HG03442 (cell line): ENCODE results near the gene CCNJL.

Experiments used
- ATAC-seq: cut with Tn5 transposase; IDR thresholded peaks from one replicate; pipeline ENCODE4 v1.9.1; 2021; ENCODE audit warnings: mild to moderate bottlenecking, moderate library complexity; ENCODE audit not compliant: unreplicated experiment

The CCNJL gene

DNA sequence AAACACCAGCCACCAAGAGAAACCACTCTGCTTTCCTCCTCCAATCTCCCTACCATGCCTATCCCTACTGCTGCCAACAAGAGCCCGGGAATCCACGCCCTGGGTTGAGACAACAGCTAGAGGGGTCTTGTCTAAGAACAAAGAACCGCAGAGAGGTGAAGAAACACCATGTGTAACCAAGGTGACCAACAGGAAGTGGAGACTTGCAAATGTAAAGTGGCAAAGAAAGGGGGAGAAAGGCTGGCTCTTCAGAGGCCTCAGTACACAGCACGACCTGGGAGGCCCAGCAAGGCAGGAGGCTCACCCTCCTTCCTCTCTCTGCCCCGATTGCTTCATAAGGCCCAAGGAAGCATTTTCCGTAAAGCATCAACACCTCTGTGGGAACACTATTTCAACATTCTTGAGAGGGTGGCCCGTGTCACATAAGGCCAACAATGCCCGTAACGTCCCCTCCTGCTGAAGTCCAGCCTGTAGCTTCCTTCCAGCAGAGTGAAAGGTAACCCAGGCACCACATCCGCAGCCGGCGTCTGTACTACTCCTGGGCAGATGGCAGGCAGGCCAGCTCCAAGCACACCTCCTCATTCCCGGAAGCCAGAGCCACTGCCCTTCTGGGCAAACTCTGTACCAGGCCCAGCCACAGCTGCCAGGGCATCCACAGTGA lies 18.3 kb downstream of the CCNJL start:
- no peak for ATAC-seq

DNA sequence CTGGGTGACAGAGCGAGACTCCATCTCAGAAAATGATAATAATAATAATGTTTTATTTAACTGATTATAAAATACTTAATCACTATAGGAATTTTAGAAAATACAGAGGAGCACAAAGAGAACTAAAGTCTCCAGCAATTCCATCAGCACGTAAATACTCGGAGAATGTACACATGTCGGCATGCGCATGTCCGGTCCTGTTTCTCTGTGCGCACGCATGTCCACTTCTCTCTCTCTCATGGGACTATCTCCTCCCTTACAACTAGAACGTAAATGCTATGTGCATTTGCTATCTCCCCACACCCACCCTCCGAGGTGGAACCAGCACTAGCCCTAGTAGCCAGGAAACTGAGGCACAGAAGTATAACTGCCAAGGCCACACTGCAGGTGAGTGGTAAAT lies 19.0 kb downstream of the CCNJL start:
- ATAC-seq: no peak

DNA sequence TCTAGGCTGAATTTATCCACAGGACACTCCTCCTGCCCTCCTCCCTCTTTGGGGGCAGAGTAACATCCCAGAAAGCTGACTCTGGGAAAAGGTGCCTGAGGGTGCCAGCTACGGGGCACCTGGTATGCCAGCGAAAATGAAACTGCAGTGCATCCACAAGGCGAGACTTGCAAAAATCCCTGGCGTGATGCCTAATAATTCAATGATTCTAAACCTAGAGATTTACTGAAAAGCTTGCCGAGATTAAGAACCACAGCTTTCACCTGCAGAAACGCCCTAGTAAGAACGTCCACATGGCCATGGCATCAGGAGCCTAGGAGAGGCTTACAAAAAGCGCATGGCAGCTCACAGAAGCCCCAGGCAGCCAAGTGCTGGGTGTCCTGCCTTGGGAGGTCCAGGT lies 20.9 kb downstream of the CCNJL start:
- ATAC-seq: no peak

DNA sequence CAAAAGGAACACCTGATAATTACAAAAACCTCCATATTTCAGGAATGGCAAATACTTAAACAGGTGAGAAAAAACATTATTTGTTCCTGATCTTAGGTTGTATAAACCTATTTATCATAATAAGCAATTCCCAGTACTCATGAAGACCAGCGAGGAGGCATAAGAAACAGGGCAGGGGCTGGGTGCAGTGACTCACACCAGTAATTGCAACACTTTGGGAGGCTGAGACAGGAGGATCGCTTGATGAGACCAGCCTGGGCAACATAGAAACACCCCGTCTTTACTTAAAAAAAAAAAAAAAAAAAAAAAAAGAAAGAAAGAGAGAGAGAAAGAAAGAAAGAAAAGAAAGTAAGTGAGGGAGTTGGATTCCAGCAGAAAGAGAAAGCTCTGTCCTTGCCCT lies 21.6 kb downstream of the CCNJL start:
- no peak for ATAC-seq

DNA sequence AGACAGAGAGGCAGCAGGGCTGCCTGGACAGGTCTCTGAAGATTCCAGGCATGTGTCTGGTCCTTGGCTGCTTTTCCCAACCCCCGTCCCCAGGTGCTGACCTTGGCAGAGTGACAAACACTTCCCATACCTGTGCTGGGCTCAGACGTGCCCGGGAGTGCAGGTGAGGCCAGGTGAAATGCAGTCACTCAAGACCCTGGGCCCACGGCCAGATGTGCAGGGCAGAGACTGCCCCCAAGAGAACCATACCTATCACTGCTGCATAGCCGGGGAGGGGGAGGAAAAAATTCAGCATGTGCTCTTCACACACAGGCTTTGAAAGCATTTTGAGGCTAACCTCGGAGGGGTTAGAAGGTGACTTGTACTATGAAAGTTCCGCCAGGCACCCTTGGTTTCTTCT lies 22.6 kb downstream of the CCNJL start:
- no peak for ATAC-seq

DNA sequence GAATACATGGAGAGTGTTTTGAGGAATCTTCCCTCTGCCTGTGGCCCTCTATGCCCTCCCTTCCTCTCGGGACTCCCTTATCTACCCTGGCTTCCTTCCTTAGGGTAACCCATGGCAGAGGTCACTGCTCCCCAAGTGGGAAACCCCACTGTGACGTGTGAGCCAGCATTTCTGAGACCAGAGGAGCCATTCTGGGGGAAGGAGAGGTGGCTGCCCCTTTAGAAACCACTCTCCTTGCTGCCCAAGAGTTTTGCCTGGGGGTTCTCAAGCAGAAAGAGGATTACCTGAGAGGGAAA lies 23.1 kb downstream of the CCNJL start:
- no peak for ATAC-seq

DNA sequence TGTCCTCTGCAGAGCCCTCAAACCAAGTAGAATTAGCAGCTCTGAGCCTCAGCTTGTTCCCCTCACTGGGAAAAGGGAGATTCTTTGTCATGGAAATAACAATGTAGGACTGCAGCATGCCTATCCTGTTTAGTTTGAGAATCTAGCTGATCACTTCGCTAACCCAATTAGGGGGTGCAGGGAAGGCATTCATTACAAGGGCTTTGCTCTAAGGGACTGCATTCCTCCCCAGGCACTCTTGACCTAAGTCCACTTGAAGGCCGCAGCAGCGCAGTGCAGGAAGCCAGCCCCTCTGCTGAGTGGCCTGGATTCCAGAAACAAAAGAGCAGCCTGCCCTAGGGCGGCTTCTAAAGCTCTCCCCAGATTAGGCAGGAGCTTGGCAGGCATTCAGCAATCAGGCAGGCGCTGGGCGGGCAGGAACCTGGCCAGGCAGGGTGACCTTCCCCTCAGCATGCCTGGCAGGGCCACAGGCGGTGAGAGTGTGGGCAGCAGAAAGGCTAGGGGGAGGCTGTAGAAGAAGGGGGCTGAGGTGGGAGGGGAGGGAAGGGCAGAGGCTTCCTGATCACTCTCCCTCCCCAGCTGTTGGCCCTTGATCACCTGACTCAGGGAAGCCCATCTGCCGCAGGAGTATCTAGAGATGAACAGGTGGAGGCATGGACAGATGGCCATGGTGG lies 24.8 kb downstream of the CCNJL start:
- no peak for ATAC-seq

DNA sequence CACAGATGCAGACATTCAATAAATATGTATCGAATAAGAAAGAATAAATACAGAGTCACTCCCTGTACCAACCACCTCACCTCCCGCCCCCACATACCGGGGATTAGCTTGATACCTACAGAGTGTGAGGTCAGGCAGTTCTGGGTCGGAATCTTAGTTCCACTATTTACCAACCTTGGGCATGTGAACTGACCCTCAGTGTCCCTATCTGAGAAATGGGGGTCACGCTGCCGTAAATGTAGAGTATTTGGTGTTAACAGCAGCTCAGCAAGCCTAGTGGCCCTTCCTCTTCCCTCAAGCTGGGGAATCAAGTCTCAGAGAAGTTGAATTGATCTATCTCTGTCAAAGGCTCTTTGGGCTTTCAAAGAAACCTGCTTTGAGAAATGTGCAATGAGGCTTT lies 25.4 kb downstream of the CCNJL start:
- ATAC-seq: no peak

DNA sequence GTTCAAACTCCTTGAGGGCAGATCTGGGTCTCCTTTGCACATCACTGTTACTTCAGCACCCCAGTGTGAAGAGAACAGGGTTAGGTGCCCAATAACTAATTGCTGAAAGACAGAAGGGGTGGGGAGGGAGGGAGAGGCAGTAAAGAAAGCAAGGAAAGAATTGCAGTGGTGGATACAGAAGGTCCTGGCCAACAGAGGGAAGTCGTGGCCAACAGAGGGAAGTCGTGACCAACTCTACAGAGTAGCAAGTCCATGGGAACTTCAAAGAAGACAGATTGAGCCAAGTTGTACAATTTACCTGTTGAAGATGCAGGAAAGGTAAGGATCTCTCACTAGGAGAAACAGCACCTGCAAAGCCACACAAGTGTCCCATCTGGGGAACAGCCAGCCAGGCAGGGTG lies 27.0 kb downstream of the CCNJL start:
- ATAC-seq: no peak

DNA sequence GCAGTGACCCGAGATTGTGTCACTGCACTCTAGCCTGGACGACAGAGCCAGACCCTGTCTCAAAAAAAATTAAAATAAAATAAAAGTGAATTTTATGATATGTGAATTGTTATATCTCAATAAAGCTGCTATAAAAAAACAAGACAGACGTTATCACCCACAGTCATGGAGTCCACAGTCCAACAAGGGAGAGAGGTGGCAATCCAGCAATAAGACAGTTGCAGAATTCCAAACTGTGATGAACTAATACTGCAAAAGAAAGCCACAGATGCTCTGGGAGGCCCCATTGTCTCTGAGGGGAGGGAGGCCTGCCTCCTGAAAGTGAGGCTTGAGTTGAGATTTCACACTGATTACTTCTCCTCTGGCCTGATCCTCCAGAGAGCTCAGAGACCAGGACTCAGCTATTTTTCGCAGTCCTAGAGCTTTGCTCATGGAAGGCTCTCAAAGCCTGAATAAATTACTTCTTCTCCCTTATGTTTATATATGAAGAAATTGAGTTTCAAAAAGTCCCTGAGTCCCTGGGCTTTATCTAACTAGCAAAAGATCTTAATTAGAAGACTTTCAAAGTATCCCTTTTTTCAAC lies 28.0 kb downstream of the CCNJL start:
- ATAC-seq: no peak

DNA sequence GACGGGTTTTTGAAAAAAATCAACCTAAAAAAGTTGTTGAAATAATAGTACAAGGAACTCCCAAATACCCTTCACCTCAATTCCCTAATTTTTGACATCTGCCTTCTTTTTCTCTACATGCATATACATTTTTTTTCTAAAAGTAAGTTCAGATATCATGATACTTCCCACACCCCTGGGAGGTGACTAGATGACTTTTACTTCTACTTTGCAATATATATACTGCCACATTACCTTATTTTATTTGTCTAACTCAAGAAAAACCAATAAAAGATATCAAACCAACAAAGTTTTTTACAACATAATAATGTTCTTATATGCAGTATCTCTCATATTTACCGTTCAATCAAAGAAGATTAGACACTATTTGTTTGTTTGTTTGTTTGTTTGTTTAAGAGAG lies 31.1 kb downstream of the CCNJL start:
- no peak for ATAC-seq

DNA sequence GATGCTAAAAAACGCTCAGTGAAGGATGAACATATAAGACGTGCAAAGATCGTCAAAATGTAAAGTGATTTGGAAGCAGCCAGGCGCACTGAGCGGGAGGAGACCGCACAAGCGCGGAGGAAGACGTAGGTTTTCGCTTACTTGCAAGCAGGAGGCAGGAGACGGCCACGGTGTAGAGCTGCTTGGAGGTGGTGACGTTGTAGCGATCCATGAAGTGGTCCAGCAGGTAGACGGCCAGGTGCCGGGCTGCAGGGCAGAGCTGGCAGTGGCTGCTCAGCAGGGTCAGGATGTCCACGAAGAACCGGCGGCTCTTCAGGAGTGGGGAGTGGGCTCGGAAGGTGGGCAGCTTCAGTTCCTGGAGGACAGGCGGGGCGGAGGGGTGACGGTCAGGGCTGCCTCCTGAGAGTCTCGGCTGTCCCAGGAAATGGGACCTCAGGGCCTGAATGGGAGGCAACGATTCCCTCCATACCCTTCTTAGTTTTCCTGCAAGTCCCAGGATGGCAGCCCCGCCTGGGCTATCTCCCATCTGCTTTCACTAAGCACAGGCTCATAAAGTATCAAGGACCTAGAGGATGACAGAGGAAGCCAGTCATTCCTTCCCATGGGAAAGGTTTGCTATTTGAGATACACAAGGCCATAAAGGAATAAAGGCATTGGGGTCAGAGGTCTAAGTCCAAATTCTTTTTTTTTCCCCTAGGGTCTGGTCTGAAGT lies 31.8 kb downstream of the CCNJL start:
- ATAC-seq: no peak

DNA sequence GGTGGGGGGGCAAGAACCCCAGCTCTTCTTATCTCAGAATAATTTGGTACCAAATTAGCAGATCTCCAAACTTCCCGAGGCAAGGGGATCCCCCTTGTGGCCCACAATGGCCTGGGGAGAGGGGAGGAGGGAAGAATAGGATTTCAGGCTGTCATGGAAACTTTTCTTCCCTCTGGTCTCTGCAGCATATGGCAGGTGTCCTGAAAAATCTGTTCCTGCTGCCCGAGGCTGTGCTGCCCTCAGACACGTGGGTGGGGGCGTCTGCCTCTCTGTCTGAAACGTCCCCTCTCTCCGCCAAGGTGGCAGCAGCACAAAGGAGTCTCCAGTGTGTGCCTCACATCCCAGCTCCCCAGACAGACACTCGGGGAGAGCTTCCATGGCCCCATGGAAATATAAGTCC lies 34.0 kb downstream of the CCNJL start:
- ATAC-seq: no peak

DNA sequence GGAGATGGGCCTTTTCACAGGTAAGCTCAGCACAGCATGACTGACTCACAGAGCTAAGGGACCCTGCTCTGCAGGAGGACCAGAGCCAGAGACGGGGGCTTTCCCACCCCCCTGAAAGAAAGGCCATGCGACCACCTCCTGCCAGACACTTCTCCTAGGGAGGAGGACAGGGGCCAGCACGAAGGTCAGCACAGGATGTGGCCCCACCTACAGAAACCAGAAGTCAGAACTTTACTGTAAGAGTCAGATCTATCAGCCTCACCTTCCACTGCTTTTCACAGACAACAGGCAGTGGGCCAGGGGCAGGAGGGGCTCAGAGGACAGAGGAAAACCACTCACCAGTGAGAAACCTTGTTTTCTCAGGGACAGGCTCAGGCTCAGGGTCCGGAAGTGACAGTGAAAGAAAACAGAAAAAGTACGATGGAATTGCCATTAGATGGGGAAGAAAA lies 37.9 kb downstream of the CCNJL start:
- ATAC-seq: no peak

DNA sequence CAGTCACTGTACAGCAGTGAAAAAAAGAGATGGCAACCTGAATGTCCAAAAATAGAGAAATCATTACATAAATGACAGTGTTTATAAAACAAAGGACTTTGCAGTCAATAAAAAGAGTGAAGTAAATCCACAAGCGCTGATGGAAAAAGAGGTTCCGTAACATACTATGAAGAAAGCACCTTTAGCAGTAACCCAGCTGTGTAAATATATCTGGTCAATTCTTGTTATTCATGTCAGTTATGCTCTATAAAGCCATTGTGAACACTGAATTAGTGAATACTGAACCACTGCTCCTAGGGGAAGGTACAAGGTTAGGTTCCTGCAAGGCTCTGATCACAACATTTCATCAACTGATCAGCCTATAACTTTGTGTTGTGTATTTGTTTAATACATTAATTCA lies 39.5 kb downstream of the CCNJL start:
- ATAC-seq: no peak

DNA sequence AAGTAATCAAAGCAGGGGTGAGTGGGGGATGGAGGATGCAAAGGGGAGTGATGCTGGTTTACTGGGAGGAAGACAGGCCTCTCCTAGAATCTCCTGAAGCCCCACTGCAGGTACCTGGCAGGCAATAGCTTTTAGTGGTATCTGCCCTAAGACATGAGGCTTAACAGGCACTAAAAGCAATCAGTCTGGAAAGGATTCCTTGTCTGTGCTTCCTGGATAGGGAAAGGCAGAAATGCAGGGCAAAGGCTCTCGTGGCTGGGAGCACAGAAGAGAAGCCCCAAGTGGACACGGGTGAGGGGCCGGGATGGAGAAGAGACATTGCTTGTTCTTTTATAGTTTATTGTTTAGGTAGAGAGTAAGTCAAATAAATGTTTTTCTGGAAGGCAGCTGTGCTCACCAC lies 40.1 kb downstream of the CCNJL start:
- ATAC-seq: no peak

DNA sequence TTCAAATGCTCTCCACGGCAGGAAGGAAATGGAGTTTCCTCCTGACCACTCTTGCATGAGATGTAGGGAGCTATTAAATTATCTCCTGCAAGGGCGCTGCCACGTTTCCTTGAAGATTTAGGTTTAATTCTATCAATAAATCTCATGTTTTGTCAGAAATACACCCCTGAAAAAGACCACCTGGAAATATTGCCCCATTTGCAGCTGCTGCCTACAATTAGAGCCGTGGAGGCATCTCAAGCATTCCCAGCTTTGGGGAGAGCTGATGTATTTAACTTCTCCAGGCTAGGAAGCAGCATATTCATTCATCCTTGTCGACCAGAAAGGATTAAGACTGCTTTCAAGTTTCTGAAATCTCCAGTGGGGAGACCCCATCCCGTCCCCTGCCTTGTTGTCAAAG lies 40.5 kb downstream of the CCNJL start:
- ATAC-seq: no peak

DNA sequence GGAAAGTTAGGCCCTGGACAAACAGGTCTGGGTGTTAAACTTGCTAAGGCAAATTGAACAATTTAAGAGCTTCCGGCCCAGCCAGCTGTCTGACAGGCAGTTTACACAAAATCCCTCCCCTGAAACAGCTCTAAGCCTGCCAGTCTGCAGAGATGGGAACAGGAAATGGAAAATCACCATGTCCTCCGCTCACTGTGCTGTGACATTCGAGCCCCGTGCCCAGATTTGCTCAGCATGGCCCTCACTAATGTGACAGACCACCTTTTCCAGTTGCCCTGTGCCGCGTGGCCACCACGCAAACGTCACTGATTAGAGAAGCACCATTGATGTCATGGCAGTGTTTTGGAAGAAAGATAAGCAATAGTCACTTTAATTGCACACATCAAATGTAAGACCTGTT lies 41.0 kb downstream of the CCNJL start:
- peak; percentile 59 for ATAC-seq

DNA sequence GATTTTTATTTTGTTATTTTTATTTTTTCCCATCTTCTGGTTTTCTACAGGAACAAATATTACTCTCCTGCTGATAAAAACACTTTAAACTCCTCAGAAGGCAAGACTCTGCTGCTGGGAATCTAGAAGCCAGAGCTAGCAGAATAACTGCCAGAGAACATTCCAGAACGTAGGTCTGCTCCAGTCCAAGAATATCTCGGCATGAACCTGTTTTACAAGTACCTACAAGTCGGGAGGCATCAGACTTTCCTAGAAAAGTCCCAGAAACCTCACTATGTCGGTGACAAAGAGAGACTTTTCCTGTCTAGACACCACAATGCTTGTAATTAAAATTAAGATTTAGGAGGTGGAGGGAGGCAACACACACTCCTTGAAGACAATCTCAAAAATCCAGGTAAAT lies 41.7 kb downstream of the CCNJL start:
- ATAC-seq: no peak

DNA sequence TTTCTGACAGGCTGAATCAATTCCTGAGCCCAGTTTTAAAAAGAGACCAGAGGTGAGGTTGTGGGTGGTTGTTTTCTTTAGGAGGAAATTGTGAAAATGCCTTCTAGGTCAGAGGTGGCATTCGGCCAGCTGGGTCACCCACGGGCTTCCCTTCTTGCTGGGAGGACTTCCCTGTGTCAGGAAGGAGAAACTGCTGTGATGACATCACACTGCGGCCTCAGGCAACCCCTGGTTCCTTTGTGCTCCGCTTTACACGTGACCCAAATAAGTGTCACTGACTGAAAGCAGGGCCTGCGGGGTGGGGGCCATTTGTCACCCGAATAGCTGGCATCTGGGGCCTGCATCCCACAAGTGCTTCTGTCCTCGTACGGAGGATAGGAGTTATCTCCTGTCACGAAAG lies 43.3 kb downstream of the CCNJL start:
- ATAC-seq: no peak

DNA sequence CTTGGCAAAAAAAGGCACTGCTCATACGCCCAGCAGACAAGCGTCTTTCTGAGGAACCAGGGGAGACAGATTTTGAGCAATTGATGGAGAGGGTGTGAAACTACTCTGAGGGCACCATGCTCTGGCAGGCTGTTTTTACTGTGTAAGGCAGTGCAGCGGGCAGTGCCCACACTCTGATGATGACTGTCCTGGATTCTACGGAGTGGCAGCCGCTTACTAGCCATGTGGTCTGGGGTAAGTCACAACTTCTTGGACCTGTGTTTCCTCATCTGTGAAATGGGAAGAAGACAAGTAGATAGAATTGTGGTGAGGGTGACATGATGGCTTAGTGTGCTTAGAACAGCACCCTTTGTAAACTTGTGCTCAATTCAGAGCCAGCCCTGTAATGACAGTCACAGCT lies 44.2 kb downstream of the CCNJL start:
- no peak for ATAC-seq

DNA sequence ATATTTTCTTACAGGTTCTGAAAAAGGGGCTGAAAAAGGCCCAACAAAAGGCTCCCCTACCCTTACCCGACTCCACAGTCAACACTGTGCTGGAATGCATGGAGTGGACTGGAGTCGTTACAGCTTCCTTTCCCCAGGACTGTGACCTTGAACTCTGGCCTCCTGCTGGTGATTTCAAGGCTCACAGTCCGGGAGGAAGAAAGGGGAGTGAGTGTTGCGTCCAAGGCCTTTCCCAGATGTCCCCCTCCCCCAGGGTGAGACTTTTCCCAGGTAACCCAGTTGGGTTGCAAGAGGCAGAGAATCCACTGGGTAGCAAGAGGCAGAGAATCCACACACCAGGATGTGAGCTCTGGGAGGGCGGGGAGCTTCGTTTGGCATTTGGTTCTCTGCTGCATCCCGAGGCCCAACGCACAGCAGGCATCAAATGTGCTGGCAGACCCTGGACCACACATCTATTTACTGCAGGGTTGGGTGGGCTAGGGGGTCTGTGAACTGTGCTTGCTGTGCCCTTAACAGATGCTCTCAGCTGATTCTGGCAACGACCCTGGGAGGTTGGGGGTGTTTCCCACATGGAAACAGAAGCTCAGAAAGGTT lies 45.5 kb downstream of the CCNJL start:
- ATAC-seq: no peak
